GM21619 (cell line): ENCODE results near the gene MLH1.
"Not testable (repeated sequence)": the region's sequence is repeated elsewhere in the genome, so short reads cannot be mapped to it uniquely, and the experiment has no call there.

ENCODE experiments used
- ATAC-seq: cut with Tn5 transposase; IDR thresholded peaks from one replicate; pipeline ENCODE4 v1.9.1; 2021; ENCODE audit not compliant: unreplicated experiment

MLH1 gene

GRCh38 chr3:36993326-36994283, at the start of gene MLH1:
Gene MLH1, plus strand, starts transcription at chr3:36993518. Its CDS starts 30 bp downstream, at chr3:36993548.
- peak; percentile 90 for ATAC-seq

DNA sequence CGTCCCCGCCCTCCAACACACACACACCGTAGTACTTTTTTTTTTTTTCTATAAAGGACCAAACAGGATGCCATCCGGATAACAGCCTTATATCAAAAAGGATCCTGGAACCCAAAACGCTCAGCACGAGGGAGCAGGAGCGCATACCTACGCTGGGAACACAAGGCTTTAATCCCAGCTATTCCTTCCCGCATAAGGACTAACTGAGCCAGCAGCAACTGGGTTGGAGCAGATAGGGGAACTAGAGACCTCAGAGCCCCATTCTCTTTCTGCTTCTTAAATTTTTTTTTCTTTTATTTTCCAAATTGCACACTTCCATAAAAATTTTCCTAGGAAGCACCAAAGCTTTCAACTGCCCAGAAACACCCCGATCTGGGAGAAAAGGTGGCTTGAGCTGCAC, 49.7 kb upstream of the MLH1 start:
- no peak for ATAC-seq

GRCh38 chr3:36944012-36944640, 49.2 kb upstream of the MLH1 start:
- peak; percentile 53 for ATAC-seq

- peak; percentile 62 for ATAC-seq
These were observed 48.6 kb upstream of the MLH1 start, which contains the start of gene TRANK1 for GRCh38 chr3:36944641-36945270. Gene TRANK1, minus strand, starts transcription at chr3:36945054. Its CDS starts 245 bp downstream, at chr3:36944809.

DNA sequence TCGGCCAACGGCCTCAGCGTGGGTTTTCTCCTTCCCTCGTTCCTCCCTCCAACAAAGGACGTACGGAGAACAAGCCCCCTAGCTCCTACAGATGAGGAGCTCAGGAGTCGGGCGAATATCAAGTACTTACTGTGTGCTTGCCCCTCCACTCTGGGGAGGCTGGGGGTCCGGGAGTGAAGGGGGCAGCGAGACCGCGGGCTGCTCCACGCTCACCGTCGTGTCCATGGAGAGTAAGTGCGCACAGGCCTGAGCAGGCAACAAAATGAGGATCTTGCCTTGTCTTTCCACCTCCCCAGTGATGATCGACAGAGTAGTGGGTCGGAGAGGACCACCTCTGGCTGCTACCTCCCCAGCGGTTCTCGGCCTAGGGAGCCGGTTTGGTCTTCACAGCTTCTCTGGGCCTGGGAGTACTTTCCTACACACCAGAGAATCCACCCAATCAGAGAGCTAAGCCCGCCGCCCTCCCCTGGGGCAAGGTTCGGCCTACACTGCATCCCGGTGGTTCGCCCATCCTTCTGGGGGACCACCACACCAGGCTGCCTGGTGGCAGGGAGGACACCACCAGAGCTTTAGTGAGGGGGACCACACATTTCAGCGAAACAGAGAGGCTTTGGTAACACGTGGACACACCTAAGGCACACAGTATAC, 47.9 kb upstream of the MLH1 start:
- ATAC-seq: no peak

- ATAC-seq: not testable (repeated sequence)
These were observed 45.5 kb upstream of the MLH1 start for GRCh38 chr3:36947814-36948213.

- ATAC-seq: no peak
These were observed 38.7 kb upstream of the MLH1 start for GRCh38 chr3:36954452-36955134.

GRCh38 chr3:36956155-36956554, 37.2 kb upstream of the MLH1 start:
- no peak for ATAC-seq

GRCh38 chr3:36957063-36957462, 36.3 kb upstream of the MLH1 start:
- no peak for ATAC-seq

DNA sequence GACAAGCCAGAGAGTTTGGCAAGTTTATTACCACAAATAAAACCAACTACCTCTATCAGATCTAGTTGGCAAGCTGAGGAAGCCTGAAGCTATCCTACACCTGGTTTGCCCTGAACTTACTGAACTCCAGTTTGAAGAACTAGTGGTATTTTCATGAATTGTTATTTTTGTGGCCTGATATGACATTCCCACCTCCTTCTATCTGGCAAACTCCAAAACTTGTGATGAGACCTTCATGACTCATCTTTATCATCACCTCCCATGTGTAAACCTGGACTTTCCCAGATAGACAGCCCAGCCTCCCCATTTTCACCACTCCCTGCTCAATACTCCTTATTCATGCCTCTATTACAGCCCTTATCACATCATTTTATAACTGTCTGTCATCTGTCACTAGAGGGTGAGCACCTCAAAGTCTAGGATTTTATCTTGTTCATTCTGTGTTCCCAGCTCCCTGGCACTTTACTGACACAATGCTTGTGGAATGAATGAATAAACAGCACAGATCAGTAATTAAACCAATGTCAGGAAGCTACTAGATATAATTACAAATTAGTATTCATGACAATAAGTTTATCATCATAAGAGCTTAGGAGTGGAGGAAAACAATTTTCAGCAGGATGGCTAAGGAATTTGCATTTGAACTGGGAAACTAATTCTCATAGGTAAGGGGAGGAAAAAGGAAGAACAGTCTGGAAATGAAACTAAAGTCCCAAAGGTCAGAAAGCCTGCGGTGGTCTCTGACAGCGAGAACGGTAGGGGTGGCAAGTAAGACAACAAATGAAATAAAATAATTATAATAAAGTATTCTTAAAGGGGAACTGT, 35.2 kb upstream of the MLH1 start:
- ATAC-seq: no peak

- no peak for ATAC-seq
These were observed 33.5 kb upstream of the MLH1 start for GRCh38 chr3:36959821-36960220.

- no peak for ATAC-seq
These were observed 32.8 kb upstream of the MLH1 start for GRCh38 chr3:36960502-36960901.

DNA sequence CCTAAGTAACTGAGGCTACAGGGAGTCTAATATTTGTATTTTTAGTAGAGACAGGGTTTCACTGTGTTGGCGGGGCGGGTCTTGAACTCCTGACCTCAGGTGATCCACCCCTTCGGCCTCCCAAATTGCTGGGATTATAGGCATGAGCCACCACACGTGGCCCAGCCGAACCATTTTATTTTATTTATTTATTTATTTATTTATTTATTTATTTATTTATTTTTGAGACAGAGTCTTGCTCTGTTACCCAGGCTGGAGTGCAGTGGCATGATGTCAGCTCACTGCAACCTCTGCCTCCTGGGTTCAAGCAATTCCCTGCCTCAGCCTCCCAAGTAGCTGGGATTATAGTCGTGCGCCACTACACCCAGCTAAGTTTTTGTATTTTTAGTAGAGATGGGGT, 30.3 kb upstream of the MLH1 start:
- not testable (repeated sequence) for ATAC-seq

DNA sequence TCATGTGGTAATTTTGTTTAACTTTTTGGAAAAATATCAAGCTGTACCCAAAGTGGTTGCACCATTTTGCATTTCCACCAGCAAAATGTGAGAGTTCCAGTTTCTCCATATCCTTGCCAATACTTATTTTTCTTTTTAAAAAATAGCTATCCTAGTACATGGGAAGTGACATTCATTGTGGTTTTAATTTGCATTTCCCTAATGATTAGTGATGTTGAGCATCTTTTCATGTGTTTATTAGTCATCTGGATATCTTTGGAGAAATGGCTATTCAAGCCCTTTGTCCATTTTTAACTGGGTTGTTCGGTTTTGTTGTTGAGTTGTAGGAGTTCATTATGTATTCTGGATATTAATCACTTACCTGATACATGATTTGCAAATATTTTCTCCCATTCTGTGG, 29.0 kb upstream of the MLH1 start:
- no peak for ATAC-seq

DNA sequence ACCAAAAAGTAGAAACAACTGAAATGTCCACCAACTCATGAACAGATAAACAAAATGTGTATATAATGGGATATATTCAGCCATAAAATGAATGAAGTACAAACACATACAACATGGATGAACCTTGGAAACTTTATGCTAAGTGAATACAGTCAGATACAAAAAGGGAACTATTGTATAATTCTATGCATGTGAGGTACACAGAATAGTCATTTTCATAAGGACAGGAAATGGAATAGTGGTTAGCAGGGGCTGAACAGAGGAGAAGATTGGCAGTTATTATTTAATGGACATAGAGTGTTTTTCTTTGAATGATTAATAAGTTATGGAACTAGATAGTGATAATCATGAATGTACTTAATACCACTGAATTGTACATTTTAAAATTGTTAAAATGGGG, 28.5 kb upstream of the MLH1 start:
- ATAC-seq: peak; percentile 61

DNA sequence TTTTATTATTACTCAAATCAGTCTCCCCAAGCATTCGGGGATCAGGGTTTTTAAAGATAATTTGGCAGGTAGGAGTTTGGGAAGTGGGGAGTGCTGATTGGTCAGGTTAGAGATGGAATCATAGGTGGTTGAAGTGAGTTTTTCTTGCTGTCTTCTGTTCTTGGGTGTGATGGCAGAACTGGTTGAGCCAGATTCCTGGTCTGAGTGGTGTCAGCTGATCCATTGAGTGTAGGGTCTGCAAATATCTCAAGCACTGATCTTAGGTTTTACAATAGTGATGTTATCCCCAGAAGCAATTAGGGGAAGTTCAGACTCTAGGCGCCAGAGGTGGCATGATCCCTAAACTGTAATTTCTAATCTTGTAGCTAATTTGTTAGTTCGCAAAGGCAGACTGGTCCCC, 27.9 kb upstream of the MLH1 start:
- ATAC-seq: no peak

GRCh38 chr3:36969085-36969484, 24.2 kb upstream of the MLH1 start:
- no peak for ATAC-seq

GRCh38 chr3:36969540-36970432, 23.5 kb upstream of the MLH1 start:
- peak; percentile 99 for ATAC-seq

GRCh38 chr3:36972163-36972562, 21.2 kb upstream of the MLH1 start:
- ATAC-seq: no peak
